HL-60/S4 treated with retinoic acid at 250 ng/mL for 4 days and 3 days (cell line): ENCODE data around the gene TMEM63A.
"Not testable (repeated sequence)": the region's sequence is repeated elsewhere in the genome, so short reads cannot be mapped to it uniquely, and the experiment has no call there.

Source experiments
- in situ Hi-C: fragments of 300-500 bp; cut with MboI; formaldehyde crosslinking; loops from 2 replicates; pipeline ENCODE4 v1.7.0; 2022; ENCODE audit warnings: low sequenced_read_pairs

The TMEM63A gene

GRCh38 chr1:225909477-225909876 is 27.3 kb upstream of the TMEM63A start:
- in situ Hi-C loops: no loop called here

- in situ Hi-C loops: no loop called here
Observed at GRCh38 chr1:225908773-225909172, 26.6 kb upstream of the TMEM63A start.

GRCh38 chr1:225908013-225908640 is 25.9 kb upstream of the TMEM63A start:
- in situ Hi-C loops: no loop called here

- in situ Hi-C loops: no loop called here
Observed at GRCh38 chr1:225907341-225907740, 25.2 kb upstream of the TMEM63A start.

GRCh38 chr1:225906467-225906866 is 24.3 kb upstream of the TMEM63A start:
- in situ Hi-C loops: no loop called here

- in situ Hi-C loops: no loop called here
Observed at GRCh38 chr1:225903623-225904022, 21.4 kb upstream of the TMEM63A start.

GRCh38 chr1:225899044-225899925 is 17.1 kb upstream of the TMEM63A start:
- in situ Hi-C loops: no loop called here

GRCh38 chr1:225897595-225898514 is 15.7 kb upstream of the TMEM63A start:
- in situ Hi-C loops: no loop called here

- in situ Hi-C loops: no loop called here
Observed at GRCh38 chr1:225896937-225897549, 14.9 kb upstream of the TMEM63A start.

- in situ Hi-C loops: no loop called here
Observed at GRCh38 chr1:225896494-225896893, 14.3 kb upstream of the TMEM63A start.

GRCh38 chr1:225892307-225892706 is 10.1 kb upstream of the TMEM63A start:
- in situ Hi-C loops: no loop called here

GRCh38 chr1:225891229-225891972 is 9.2 kb upstream of the TMEM63A start:
- in situ Hi-C loops: no loop called here

GRCh38 chr1:225890346-225891228 is 8.4 kb upstream of the TMEM63A start:
- in situ Hi-C loops: no loop called here

GRCh38 chr1:225889743-225890142 is 7.6 kb upstream of the TMEM63A start:
- in situ Hi-C loops: no loop called here

- in situ Hi-C loops: no loop called here
Observed at GRCh38 chr1:225888898-225889601, 6.9 kb upstream of the TMEM63A start, which contains the start of gene LEFTY1. TSS of gene LEFTY1 (minus strand) at chr1:225889146. CDS start at chr1:225889066, 80 bp downstream.

GRCh38 chr1:225888289-225888897 is 6.2 kb upstream of the TMEM63A start:
- in situ Hi-C loops: no loop called here

- in situ Hi-C loops: not testable (repeated sequence)
Observed at GRCh38 chr1:225887554-225888288, 5.5 kb upstream of the TMEM63A start.

GRCh38 chr1:225887030-225887314 is 4.8 kb upstream of the TMEM63A start:
- in situ Hi-C loops: no loop called here
